PC-3 (cell line): ENCODE data around the gene FAM228B.

Experiments used
- CTCF ChIP-seq: fragments of 300-600 bp; sonication (generic); conservative IDR thresholded peaks from 2 replicates; pipeline ENCODE4 v1.5.1; 2017; ENCODE audit warnings: antibody characterized with exemption, low read depth, mild to moderate bottlenecking, low read length
- EZH2phosphoT487 ChIP-seq: fragments of 300-600 bp; sonication (generic); IDR thresholded peaks from 2 replicates; pipeline ENCODE4 v1.6.1; 2018; ENCODE audit warnings: mild to moderate bottlenecking, antibody characterized with exemption, low read length, borderline replicate concordance

- TF ChIP-seq EZH2phosphoT487 (no peak), CTCF (no peak)
Observed at GRCh38 chr2:24117902-24118301, 5.4 kb upstream of the FAM228B start.
